Suppressor macrophage treated with lipopolysaccharide for 4 hours (primary cell): ENCODE measurements around the gene SEL1L2.

Source experiments
- DNase-seq: peaks from one replicate; pipeline ENCODE4 v3.0.0-alpha.2; 2020

The SEL1L2 gene

DNA sequence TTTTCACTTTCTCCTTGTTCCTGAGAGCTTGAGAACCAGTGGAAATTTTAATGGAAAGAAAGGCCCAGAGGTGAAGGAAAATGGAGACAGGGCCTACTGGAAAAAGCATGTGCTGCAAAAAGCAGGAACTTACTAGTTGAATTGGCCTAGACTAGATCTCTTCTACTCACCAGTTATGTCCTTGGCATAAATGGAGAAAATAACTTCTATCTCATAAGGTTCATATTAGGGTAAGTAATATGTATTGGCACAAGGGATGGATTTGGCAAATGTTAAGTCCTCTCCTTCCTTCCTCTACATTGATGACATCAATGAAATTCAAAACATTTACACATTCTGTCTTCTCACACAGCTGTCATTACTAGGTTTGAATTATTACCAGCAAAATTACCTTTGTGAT lies 131.5 kb downstream of the SEL1L2 start:
- DNase-seq = no peak

DNA sequence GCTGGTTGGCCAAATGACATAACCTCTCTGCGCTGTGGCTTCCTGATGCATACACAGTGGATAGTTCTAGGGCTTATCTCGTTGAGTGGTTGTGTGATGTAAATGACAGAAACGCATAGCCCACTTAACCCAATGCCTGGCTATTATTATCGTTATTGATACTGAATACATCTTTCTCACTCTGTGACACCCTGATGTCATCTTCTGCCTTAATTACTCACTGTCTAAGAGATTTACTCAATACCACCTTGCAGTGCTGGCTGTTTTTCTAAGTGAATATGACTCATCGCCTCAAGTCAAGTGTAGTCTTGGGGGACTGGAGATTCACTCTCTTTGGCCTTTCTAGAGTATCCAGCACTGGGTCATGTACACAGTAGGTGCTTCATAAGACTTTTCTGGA lies 132.0 kb downstream of the SEL1L2 start:
- peak; percentile 37 for DNase-seq

DNA sequence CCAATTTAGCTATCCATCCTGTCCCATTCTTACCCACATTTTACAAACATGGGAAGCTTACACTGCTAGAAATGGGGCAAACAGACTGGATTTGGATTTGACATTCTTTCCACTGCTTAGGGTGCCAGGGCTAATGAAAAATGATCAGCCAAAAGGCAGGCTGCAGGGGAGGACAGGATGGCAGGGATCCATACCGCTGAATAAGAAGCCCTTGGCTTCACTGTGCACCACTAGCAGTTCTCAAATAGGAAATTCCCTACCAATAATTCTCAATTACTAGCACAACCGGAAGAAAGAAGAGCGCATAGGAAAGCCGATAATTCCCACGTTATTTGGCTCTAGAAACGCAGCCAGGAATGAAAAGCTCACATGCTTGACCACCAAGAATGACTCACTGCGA lies 132.5 kb downstream of the SEL1L2 start:
- DNase-seq = no peak

- DNase-seq = peak; percentile 13
Observed at GRCh38 chr20:13857304-13857703, 133.1 kb downstream of the SEL1L2 start.

- DNase-seq = peak; percentile 33
Observed at GRCh38 chr20:13856354-13856753, 134.1 kb downstream of the SEL1L2 start.

DNA sequence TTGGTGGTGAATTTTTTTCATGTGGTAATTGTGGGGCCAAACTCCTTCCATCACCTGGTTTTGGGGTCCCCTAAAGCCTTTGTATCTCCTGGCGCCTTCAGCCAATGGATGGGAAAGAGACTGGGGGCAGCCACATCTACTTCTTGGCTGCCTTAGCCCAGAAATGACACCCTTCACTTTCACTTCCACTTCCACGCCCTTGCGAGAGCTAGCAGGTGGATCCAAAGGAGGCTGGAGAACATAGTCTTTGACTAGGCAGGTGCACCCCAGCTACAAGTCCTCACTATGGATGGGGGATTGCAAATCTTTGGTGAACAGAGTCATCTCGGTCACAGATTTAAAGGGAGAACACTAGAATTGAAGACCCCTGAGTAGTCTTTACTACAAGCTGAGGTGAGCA lies 134.8 kb downstream of the SEL1L2 start:
- DNase-seq = no peak

GRCh38 chr20:13852306-13852705 lies 138.1 kb downstream of the SEL1L2 start:
- no peak for DNase-seq

- no peak for DNase-seq
Observed at GRCh38 chr20:13851279-13851678, 139.1 kb downstream of the SEL1L2 start.

DNA sequence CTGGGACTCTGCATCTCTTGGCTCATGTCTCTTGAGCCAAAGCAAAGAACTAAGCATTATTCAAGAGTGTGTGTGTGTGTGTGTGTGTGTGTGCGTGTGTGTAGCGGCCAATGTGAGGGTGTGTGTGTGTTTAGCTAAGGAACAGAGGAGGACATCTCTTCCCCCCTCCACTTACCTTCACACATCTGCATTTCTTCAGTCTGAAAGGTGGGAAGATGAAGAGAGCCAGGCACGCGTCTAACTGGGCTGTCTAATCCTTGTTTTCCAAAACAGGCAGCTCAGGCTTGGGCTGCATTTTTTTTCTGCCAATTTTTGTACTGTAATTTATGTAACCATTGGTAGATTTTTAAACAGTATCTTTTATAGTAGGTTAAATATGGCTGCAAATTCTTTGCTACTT lies 146.1 kb downstream of the SEL1L2 start:
- no peak for DNase-seq

GRCh38 chr20:13841206-13841605 lies 149.2 kb downstream of the SEL1L2 start:
- no peak for DNase-seq

- no peak for DNase-seq
Observed at GRCh38 chr20:13840093-13840465, 150.3 kb downstream of the SEL1L2 start.

GRCh38 chr20:13839421-13840092 lies 150.9 kb downstream of the SEL1L2 start:
- DNase-seq = no peak

DNA sequence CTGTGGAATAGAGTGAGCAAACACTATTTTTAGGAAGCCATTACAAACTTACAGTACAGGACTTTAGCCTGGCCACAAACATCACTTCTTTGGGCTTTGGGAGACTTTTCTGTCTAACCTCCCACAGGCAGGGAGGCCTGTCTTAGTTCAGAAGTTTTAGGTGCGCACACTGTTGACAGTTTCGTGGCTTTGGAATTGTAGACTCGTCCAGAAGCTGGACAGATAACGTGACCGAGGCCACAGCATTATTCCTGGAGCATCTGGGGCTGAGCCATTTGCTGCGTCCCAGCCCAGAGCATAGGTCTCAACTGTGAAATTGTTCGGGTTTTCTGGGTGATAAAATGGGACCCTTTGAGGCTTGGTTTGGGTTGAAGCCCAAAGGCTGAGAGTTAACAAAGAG lies 151.8 kb downstream of the SEL1L2 start:
- DNase-seq = no peak

DNA sequence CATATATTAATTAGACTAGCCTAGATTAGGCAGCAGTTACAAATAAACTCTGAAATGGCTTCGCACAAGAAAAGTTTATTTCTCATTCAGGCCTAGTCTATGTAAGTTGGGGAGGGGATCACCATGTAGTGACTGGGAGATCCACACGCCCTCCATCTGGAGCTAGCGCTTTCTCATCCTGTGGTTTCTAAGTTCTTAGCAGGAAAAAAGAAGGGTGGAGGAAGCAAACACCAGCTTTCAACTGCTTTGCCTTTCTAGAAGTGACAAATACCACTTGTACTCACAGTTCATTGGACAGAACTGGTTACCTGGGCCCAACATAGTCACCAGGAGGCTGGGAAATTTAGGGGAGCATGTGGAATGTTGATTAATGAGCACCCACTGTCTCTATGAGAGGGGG lies 158.9 kb downstream of the SEL1L2 start:
- no peak for DNase-seq

DNA sequence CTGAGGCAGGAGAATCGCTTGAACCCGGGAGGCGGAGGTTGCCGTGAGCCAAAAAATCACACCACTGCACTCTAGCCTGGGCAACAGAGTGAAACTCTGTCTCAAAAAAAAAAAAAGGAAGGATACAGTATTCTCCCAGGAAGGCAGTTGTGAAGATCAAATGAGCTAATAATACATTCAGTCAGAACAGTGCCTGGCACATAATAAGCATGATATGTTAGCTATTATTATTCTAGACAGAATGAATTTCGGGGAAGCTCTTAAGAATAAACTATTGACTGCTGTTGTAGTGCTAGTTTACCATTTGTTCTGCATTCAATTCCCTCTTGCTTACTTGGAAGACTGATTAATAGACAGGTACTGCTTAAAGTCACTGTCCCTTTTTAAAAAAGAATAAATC lies 164.9 kb downstream of the SEL1L2 start:
- DNase-seq = no peak

- no peak for DNase-seq
Observed at GRCh38 chr20:13824459-13824858, 166.0 kb downstream of the SEL1L2 start.

DNA sequence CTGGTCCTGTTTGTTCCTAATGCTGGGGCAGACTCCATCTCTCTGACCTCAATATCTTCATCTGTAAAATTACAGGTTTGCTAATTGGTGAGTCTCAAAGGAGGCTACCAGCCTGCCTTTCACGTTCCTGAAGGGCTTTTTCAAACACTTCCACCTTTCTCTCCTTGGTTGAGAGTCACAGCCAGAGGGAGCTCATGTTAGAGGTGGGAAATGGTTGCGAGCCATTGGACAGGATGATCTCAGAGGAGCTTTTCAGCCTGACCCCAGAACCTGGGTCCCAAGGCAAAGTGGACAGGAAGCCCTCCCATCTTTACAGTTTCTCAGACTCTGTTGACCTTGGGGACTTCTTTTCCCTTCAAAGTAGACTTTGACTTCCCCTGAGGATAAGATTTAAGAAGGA lies 168.0 kb downstream of the SEL1L2 start:
- DNase-seq = no peak

GRCh38 chr20:13821876-13822275 lies 168.5 kb downstream of the SEL1L2 start:
- peak; percentile 9 for DNase-seq

DNA sequence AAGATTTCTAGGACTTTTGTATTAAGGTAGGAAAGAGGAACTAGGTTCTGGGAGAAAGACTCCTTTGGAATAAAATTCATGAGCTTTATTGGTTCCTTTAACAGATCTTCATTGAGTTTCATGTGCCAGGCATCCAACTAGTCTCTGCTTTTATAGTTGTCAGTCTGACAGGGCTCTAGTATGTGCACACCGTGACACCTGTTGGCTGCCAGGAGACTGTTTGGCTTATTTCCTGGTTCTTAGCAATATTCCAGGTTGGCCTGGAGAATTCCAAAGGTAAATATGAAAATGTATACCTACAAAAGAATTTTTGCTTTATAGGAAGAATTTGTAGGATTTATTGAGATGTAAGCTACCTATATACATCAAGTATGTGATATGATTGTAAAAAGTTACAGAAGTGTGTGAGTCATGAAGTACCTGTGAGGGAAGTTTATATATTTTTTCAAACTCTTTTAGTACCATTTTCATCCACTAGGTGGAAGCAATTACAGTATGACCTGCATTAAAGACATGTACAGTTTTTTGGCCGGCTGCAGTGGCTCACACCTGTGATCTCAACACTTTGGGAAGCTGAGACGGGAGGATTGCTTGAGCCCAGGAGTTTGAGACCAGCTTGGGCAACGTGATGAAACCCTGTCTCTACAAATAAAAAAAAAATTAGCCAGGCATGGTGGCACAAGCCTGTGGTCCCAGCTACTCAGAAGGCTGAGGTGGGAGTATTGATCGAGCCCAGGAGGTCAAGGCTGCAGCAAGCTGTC lies 170.3 kb downstream of the SEL1L2 start:
- DNase-seq = peak; percentile 57

DNA sequence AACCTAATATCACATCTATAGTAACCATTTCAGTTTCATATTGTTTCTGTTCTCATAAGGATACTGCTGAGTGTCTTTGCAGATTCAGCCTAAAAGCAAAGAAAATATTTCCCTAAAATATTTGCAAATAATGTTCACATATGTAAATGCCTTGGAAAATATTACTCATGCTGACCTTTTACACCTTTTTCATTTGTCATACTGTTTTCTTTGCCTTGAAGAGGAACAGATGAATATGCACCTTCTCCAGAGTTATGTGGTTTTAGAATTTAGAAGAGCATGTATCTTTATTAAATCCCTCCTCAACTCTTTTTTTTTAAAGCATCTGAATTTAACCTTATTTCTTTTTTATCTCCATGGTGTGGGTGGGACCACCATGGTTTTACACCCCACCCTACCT lies 173.1 kb downstream of the SEL1L2 start:
- DNase-seq = no peak

GRCh38 chr20:13816757-13817156 lies 173.7 kb downstream of the SEL1L2 start:
- no peak for DNase-seq

GRCh38 chr20:13814672-13815071 lies 175.7 kb downstream of the SEL1L2 start:
- no peak for DNase-seq

DNA sequence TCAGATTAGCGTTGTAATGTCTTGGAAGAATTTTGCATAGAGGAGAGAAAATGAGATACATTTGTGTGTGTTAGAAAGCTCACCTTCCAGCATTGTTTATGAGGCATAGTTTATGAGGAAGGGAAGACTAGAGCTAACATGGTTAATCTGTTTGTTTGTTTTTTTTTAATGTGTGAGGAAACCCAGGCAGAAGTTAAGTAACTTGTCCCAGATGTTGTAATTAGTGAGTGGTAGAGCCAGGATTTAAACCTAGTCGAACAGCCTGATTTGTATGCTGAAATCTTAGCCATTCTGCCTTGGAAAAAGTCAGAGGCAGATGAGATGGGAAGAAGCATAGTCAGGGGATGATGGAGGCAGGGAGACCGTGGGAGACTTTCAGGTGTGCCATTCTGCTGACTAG lies 176.5 kb downstream of the SEL1L2 start:
- DNase-seq = no peak

DNA sequence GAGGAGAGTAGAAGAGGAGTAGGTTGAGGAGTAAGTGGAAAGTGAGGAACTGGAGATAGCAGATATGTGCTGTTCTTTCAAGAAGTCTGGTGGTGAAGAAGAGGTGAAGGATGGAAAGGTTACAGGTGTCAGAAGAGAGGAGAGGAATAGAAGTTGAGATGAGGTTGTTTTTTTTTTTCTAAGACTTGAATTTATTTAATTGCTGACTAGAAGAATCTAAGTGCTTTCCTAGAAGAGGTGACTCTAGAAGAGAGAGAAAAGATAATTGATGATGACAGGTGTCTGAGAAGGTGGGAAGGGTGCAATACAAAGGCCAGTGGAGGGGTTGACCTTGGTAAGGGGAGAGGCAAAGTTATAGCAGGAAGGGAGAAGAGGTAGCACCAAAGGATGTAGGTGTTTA lies 180.0 kb downstream of the SEL1L2 start:
- DNase-seq = no peak

- no peak for DNase-seq
Observed at GRCh38 chr20:13809855-13810254, 180.6 kb downstream of the SEL1L2 start.
